Skeletal muscle cell (primary cell): ENCODE measurements around the gene ASNS.
"Not testable (repeated sequence)": the region's sequence is repeated elsewhere in the genome, so short reads cannot be mapped to it uniquely, and the experiment has no call there.

ENCODE experiments used
- DNase-seq: peaks from one replicate; pipeline ENCODE4 v3.0.0-alpha.2; 2010; ENCODE audit warnings: low read depth
- H3K4me3 ChIP-seq: 2 replicates; pipeline ENCODE4 v1.5.1; 2011; ENCODE audit warnings: low read depth, mild to moderate bottlenecking, control low read depth, low read length, moderate library complexity

The ASNS gene, protein sequence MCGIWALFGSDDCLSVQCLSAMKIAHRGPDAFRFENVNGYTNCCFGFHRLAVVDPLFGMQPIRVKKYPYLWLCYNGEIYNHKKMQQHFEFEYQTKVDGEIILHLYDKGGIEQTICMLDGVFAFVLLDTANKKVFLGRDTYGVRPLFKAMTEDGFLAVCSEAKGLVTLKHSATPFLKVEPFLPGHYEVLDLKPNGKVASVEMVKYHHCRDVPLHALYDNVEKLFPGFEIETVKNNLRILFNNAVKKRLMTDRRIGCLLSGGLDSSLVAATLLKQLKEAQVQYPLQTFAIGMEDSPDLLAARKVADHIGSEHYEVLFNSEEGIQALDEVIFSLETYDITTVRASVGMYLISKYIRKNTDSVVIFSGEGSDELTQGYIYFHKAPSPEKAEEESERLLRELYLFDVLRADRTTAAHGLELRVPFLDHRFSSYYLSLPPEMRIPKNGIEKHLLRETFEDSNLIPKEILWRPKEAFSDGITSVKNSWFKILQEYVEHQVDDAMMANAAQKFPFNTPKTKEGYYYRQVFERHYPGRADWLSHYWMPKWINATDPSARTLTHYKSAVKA

DNA sequence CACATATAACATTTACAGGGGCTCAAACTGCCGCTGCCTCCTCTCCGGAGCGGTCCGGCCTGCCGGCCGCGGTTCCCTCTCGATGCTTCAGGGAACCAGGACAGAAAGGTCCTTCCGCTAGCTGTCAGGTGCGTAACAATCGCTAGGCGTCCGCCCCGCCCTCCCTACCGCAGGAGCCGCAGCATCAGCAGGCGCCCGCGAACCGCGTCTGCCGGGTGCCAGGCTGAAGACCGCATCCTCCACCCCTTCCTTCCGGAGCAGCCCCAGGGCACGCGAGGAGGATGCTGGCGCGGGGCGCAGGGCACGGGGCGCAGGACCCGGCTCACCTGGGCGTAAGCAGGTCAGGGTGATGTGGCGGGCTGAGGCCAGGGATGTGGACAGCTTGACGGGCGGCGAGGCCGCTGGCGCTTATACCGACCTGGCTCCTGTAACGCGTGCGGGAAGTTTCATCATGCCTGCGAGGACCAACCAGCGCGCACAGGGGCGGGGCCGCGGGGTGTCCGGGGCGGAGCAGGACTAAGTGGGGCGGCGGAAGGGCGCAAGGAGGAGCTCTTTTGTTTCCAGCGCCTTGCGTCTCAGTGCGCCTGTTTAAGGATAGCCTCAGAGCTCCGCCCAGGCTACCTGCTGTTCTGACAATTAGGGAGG lies at the start of gene ASNS:
Gene ASNS, minus strand, starts transcription at position 384 of the 645 bp plus-strand sequence. CDS start 3,252 bp downstream, outside the sequence.
- peak; percentile 71 for DNase-seq
- H3K4me3 ChIP-seq, result peak within 1 kb of the TSS; percentile 92

DNA sequence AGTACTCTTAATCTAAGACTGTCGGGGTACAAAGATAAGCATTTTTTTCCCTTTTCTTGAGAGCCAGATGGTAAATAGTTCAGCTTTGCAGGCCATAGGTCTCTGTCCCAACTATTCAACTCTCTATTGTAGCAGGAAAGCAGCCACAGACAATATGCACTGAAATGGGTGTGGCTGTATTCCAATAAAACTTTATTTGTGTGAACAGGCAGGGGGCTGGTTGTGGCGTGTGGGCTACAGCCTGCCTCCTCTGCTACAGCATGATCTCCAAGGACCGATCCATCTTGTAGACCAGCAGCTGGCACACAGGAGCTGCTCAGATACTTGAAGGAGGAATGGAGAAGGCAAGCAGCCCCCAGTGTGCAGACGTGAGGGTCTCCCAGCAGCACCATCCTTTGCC lies 49.0 kb upstream of the ASNS start:
- not testable (repeated sequence) for H3K4me3 ChIP-seq, DNase-seq

DNA sequence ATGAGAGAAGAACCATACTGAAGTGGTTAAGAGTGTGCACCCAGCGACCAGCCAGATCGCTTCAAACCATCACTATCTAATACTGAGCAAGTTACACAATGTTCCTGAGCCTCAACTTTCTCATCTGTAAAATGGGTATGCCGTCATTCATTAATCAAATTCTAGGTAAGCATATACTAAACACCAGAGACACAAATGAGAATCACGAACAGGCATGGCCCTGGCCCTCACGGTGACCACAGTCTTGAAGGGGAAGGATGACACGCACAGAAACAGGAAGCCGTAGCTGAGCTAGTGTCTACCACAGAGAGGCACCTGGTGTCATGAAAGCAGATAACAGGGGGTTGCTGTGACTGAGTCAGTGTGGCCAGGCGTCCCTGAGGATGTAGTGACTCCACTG lies 43.1 kb upstream of the ASNS start:
- H3K4me3 ChIP-seq, DNase-seq: not testable (repeated sequence)

- DNase-seq, H3K4me3 ChIP-seq: not testable (repeated sequence)
These were observed 40.1 kb upstream of the ASNS start for GRCh38 chr7:97912294-97912693.

DNA sequence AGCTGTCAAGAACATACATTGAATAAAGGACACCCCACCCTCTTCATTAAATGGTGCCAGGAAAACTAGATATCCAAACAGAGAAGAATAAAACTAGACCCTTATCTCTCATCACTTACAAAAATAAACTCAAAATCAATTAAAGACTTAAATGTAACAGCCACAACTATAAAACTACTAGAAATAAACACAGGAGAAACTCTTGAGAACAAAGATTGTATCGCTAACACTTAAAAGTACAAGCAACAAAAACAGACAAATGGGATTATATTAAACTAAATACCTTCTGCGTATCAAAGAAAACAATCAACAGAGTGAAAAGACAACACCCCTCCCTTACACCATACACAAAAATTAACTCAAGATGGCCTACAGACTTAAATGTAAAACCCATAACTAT lies 24.7 kb upstream of the ASNS start:
- DNase-seq, H3K4me3 ChIP-seq: not testable (repeated sequence)

DNA sequence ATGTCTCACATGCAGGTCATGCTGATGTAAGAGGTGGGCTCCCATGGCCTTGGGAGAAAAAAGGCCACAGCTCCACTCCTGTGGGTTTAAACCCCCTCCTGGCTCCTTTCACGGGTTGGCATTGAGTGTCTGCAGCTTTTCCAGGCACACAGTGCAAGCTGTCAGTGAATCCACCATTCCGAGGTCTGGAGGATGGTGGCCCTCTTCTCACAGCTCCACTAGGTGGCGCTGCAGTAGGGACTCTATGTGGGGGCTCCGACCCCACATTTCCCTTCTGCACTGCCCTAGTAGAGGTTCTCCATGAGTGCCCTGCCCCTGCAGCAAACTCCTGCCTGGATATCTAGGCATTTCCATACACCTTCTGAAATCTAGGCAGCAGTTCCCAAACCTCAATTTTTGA lies 19.5 kb upstream of the ASNS start:
- DNase-seq, H3K4me3 ChIP-seq: not testable (repeated sequence)

GRCh38 chr7:97879527-97879926 lies 7.3 kb upstream of the ASNS start:
- H3K4me3 ChIP-seq, DNase-seq: not testable (repeated sequence)

GRCh38 chr7:97874894-97875293 lies 2.7 kb upstream of the ASNS start:
- DNase-seq, H3K4me3 ChIP-seq: not testable (repeated sequence)

DNA sequence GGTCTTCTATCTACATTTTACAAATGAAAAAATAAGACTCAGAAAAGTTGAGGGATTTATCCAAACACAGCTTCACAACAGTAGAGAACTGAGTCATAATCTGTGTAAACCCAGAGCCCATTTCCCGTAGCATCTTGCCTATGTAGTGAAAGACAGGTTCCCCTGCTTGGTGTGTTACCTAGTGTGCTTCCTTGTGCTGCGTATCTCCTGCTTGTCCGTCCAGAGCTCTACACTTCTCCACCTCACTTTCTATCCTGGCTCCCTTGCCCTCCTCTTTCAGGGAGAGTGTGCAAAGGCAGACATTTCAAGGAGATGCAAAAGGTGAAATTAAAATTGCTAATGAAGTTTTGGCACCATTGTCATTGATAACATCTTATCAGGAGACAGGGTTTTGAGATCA lies 1.4 kb upstream of the ASNS start:
- H3K4me3 ChIP-seq, result no peak overlapping the region
- no peak for DNase-seq

- DNase-seq, result no peak
- H3K4me3 ChIP-seq, result peak overlapping the region; percentile 92
These were observed 566 bp downstream of the ASNS start for GRCh38 chr7:97871659-97872024.

DNA sequence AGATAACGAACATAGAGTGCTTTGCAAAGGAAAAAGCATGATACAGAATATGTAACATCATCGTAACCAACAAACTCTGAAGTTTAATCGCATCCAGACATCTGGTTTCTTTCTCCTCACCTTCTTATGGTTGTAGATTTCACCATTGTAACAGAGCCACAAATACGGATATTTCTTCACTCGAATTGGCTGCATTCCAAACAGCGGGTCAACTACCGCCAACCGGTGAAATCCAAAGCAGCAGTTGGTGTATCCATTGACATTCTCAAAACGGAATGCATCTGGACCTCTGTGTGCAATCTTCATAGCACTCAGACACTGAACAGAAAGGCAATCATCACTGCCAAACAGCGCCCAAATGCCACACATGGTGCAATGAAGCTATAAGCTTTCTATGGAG lies 3.4 kb downstream of the ASNS start:
- DNase-seq, result no peak
- H3K4me3 ChIP-seq, result no peak overlapping the region

- no peak for DNase-seq
These were observed 3.9 kb downstream of the ASNS start for GRCh38 chr7:97868314-97868713.

DNA sequence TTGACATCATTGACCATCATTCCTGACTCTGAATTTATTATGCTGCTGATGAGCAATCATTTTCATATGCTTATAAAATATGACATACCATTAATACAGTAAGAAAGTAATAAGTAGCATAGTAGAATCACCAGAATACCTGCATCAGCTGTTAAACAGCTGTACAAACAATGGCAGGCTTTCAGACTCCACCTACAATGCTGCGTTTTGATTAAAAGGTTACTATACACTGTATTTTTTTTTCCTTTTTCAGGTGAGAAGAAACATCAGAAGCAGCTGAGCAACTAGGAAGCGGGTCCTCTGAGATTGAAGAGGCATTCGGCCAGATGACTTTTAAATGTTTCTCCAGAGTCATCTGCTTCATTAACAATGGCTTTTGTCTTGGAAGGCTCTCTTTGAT lies 7.1 kb downstream of the ASNS start:
- DNase-seq, result no peak
- H3K4me3 ChIP-seq, result no peak overlapping the region

More at GRCh38 chr7:97868314-97868713, 3.9 kb downstream of the ASNS start:
- H3K4me3 ChIP-seq, result no peak overlapping the region

DNA sequence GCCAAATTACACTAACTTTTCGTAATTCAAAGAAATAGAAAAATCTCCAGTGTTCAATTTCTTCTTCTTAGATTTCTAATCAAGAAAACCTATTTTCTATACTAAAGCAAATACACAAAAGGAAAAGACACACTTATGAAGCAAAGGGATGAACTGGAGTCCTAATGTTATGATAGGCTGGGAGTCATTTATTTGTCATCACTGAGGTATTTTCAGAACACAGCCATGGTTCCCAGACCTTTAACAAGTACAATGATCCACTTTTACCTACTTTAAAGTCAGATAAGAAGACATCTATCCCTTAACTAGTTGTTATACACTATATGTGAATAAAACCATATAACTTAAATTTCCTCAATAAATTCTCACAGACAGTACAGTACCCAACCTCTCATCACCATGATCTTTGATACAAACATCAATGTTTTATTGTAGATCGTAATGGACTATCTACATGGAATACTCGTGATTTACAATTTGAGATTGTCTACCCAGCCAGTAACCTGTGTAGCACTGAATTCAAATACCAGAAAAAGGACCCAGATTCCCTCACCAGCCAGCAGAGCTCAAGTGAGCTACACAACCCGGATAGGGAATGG lies 12.5 kb downstream of the ASNS start:
- H3K4me3 ChIP-seq, result no peak overlapping the region
- no peak for DNase-seq

DNA sequence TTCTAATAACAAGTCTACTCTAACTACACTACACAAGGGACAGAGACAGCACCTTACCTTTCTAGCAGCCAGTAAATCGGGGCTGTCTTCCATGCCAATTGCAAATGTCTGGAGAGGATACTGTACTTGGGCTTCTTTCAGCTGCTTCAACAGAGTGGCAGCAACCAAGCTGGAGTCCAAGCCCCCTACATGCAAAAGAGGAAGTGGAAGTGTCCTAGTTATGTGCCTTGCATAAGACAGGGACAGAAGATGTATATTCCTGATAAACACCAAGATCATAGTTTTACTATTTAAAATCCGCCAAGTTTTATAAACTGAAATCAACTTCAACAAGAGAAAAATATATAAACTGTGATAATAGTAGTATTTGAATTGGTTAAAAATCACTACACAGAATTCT lies 14.0 kb downstream of the ASNS start:
- no peak for DNase-seq
- H3K4me3 ChIP-seq, result no peak overlapping the region

GRCh38 chr7:97857544-97857943 lies 14.7 kb downstream of the ASNS start:
- H3K4me3 ChIP-seq, result no peak overlapping the region
- DNase-seq, result no peak

- no peak overlapping the region for H3K4me3 ChIP-seq
- DNase-seq, result no peak
These were observed 20.5 kb downstream of the ASNS start for GRCh38 chr7:97851683-97852082.

DNA sequence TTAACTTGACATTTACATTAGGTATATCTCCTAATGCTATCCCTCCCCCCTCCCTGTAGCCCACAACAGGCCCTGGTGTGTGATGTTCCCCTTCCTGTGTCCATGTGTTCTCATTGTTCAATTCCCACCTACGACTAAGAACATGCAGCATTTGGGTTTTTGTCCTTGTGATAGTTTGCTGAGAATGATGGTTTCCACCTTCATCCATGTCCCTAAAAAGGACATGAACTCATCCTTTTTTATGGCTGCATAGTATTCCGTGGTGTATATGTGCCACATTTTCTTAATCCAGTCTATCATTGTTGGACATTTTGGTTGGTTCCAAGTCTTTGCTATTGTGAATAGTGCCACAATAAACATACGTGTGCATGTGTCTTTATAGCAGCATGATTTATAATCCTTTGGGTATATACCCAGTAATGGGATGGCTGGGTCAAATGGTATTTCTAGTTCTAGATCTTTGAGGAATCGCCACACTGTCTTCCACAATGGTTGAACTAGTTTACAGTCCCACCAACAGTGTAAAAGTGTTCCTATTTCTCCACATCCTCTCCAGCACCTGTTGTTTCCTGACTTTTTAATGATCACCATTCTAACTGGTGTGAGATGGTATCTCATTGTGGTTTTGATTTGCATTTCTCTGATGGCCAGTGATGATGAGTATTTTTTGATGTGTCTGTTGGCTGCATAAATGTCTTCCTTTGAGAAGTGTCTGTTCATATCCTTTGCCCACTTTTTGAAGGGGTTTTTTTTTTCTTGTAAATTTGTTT lies 21.8 kb downstream of the ASNS start:
- H3K4me3 ChIP-seq, DNase-seq: not testable (repeated sequence)

GRCh38 chr7:97847791-97848190 lies 24.4 kb downstream of the ASNS start:
- no peak overlapping the region for H3K4me3 ChIP-seq
- DNase-seq, result no peak

- no peak for DNase-seq
These were observed 25.3 kb downstream of the ASNS start for GRCh38 chr7:97846945-97847344.

More at GRCh38 chr7:97846945-97847344, 25.3 kb downstream of the ASNS start:
- H3K4me3 ChIP-seq, result no peak overlapping the region
